Measurements from ENCODE around the gene FBXO38. TPM values are rescaled to one million over a fixed set of nuclear protein-coding genes. Genes with fewer than 3 reads are reported as not detected.

The FBXO38 gene
- total and polyA plus RNA-seq, 7 donors = 13.3 to 42.7 (median 31.4) TPM

DNA sequence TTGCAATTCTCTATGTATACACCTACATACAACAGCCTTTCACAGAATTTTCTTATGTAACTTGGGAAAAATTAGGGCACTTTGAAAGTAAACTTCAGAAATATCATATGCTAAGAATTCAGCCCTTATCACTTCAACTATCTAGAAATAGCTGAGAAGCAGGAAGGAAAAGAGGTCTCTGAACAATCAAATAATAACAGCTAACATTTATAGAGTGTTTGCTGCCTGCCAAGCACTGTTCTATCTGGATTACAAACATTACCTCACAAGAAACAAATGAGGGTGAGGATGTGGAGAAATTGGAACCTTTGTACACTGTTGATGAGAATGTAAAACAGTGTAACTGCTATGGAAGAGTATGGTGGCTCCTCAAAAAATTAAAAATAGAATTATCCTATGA lies 4.4 kb upstream of the FBXO38 start:
- Histone ChIP-seq H3K4me1 (peaks cover 5% of the 10 kb centered on the region), H3K36me3 (ENCODE audit: insufficient read depth in 1 of 2, low read depth in 1 of 2) (peaks cover 0 to 27% of the 10 kb centered on the region in 2 donors), H3K4me3 (no peak overlapping the region), H3K27ac (no peak overlapping the region), H3K27me3 (ENCODE audit: insufficient read depth in 3 of 3, low read length in 2 of 3) (no peaks in the 10 kb centered on the region), H3K9me3 (no peaks in the 10 kb centered on the region)
- ATAC-seq (no peak), DNase-seq (no peak)
- intact Hi-C loops (cut with DNase I) = loop anchor here in 1 of 2 donors (5.0 kb wide), 1 partner anchor 202 kb away; no protein-coding TSS in a partner anchor
- TF ChIP-seq, protein P1, sequence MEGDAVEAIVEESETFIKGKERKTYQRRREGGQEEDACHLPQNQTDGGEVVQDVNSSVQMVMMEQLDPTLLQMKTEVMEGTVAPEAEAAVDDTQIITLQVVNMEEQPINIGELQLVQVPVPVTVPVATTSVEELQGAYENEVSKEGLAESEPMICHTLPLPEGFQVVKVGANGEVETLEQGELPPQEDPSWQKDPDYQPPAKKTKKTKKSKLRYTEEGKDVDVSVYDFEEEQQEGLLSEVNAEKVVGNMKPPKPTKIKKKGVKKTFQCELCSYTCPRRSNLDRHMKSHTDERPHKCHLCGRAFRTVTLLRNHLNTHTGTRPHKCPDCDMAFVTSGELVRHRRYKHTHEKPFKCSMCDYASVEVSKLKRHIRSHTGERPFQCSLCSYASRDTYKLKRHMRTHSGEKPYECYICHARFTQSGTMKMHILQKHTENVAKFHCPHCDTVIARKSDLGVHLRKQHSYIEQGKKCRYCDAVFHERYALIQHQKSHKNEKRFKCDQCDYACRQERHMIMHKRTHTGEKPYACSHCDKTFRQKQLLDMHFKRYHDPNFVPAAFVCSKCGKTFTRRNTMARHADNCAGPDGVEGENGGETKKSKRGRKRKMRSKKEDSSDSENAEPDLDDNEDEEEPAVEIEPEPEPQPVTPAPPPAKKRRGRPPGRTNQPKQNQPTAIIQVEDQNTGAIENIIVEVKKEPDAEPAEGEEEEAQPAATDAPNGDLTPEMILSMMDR (IDR thresholded peaks at IDR 0.05) = no peak

DNA sequence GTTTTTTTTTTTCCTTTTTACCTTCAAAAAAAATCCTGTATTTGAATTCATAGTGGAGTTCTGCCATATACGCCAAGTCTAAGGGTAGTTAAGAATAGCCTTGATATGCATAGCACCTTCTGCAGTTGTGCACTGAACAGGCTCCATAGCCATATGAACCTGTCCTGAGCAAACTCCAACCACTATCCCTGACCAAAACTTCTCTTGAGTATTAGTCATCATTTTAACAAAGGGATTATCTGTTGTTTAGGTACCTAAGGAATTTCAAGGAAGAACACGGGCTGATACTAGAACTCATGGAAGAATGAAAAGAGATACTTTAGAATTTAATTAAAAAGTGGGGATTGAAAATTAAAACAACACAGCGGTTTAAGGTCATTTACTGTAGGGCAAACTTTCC lies 1.9 kb upstream of the FBXO38 start:
- no peak for ATAC-seq
- DNase-seq = no peak
- Histone ChIP-seq H3K4me1 (peaks cover 28% of the 10 kb centered on the region), H3K9me3 (no peaks in the 10 kb centered on the region), H3K27ac (no peak overlapping the region), H3K27me3 (ENCODE audit: insufficient read depth in 3 of 3, low read length in 2 of 3) (no peaks in the 10 kb centered on the region), H3K4me3 (no peak overlapping the region), H3K36me3 (ENCODE audit: insufficient read depth in 1 of 2, low read depth in 1 of 2) (peaks cover 0 to 15% of the 10 kb centered on the region in 2 donors)
- TF ChIP-seq, protein P1 (IDR thresholded peaks at IDR 0.05) = no peak
- 94 to 97% (median 96%) methylated on average over 3 of the region's 3 CpGs for whole genome bisulfite sequencing, 3 donors
- intact Hi-C loops (cut with DNase I) = no loop called here

DNA sequence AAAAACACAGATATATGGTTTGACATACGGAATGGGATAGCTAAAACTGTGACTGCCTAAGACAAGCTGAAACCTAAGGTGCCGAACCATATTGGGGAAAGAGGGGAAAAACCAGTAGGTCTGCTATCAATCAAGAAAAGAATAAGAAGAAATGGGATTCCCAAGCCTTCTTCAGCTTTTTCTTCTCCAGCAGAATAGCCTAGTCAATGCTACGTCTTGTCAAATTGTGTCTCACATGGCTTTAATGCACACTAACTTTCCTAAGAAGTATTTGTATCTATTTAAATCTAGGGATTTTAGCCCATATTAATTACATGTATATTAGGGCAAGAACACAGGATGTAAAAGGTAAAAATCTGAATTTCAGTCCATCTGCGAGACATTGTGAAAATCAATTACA lies 797 bp upstream of the FBXO38 start:
- peak overlapping the region; percentile 87 for H3K4me3 ChIP-seq
- H3K9me3 ChIP-seq = no peaks in the 10 kb centered on the region
- TF ChIP-seq, protein P1 (IDR thresholded peaks at IDR 0.05) = no peak
- intact Hi-C loops (cut with DNase I) = no loop called here
- H3K27ac ChIP-seq = peak overlapping the region; percentile 95
- ATAC-seq (peak in 1 of 4 donors; percentile 24), DNase-seq (no peak)
- peaks cover 3 to 5% of the 10 kb centered on the region in 2 donors for H3K36me3 ChIP-seq (ENCODE audit: insufficient read depth in 1 of 2, low read depth in 1 of 2)
- no peaks in the 10 kb centered on the region for H3K27me3 ChIP-seq (ENCODE audit: insufficient read depth in 3 of 3, low read length in 2 of 3)
- 24 to 36% (median 32%) methylated on average over 4 of the region's 4 CpGs for WGBS, 3 donors
- H3K4me1 ChIP-seq = peaks cover 28% of the 10 kb centered on the region

DNA sequence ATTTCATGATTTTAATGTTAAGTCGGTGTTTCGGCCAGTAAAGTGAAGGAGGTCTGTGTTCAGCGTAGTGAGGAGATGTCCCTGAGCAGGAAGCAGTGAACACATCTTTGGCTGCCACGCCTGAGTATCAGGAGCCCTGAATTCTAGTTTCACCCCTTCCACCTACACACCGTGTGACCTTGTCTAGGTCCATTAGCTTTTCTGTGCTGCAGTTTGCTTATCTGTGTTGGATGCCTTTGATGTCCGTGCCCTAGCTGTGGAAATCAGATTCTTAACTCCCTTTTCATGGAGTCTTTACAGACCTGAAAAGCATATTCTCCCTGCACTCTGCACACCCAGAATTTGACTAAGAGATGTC lies 601 bp downstream of the FBXO38 start:
- peak in 3 of 4 donors; percentile 1 to 21 (median 14) for ATAC-seq

More for the DNA sequence above, 601 bp downstream of the FBXO38 start:
- Histone ChIP-seq H3K27me3 (ENCODE audit: insufficient read depth in 3 of 3, low read length in 2 of 3) (no peaks in the 10 kb centered on the region), H3K36me3 (ENCODE audit: insufficient read depth in 1 of 2, low read depth in 1 of 2) (peaks cover 3 to 7% of the 10 kb centered on the region in 2 donors), H3K4me1 (peaks cover 28% of the 10 kb centered on the region), H3K4me3 (peak overlapping the region; percentile 87), H3K27ac (peak overlapping the region; percentile 95), H3K9me3 (no peaks in the 10 kb centered on the region)
- TF ChIP-seq, protein P1 (IDR thresholded peaks at IDR 0.05) = no peak
- no peak for DNase-seq
- intact Hi-C loops (cut with DNase I) = no loop called here
- 1 to 3% (median 3%) methylated on average over 6 of the region's 6 CpGs for WGBS, 3 donors

All from psoas muscle (tissue), 8 donors.